ENCODE measurements around the gene PPARD. TPM values are rescaled to one million over a fixed set of nuclear protein-coding genes. Genes with fewer than 3 reads are reported as not detected.
"Not testable (repeated sequence)": the region's sequence is repeated elsewhere in the genome, so short reads cannot be mapped to it uniquely, and the experiment has no call there.

Gene PPARD
- total RNA-seq, 2 donors from 2014 or later: 38.1 to 41.8 TPM

- no peak for DNase-seq
- intact Hi-C loops (cut with DNase I): no loop called here
- Histone ChIP-seq H3K9ac (ENCODE audit: low read depth in 2 of 2, low read length in 2 of 2) (no peak overlapping the region), H3K4me1 (peaks cover 5% of the 10 kb centered on the region), H3K27me3 (no peaks in the 10 kb centered on the region), H3K4me3 (no peak overlapping the region), H3K9me3 (no peaks in the 10 kb centered on the region), H3K27ac (no peak overlapping the region), H3K36me3 (no peaks in the 10 kb centered on the region)
- no peak for TF ChIP-seq CTCF (IDR thresholded peaks at IDR 0.05)
Measured at GRCh38 chr6:35427851-35428321, 85.5 kb downstream of the PPARD start.

GRCh38 chr6:35428421-35429149, 86.2 kb downstream of the PPARD start:
- Histone ChIP-seq H3K27me3 (no peaks in the 10 kb centered on the region), H3K27ac (no peak overlapping the region), H3K9ac (ENCODE audit: low read depth in 2 of 2, low read length in 2 of 2) (no peak overlapping the region), H3K36me3 (no peaks in the 10 kb centered on the region), H3K9me3 (no peaks in the 10 kb centered on the region), H3K4me1 (peaks cover 5% of the 10 kb centered on the region), H3K4me3 (no peak overlapping the region)
- TF ChIP-seq CTCF (IDR thresholded peaks at IDR 0.05): no peak
- intact Hi-C loops (cut with DNase I): no loop called here
- no peak for DNase-seq

- intact Hi-C loops (cut with DNase I): no loop called here
- no peaks in the 10 kb centered on the region for H3K27me3 ChIP-seq
- no peak for DNase-seq
- TF ChIP-seq CTCF (IDR thresholded peaks at IDR 0.05): no peak
- peaks cover 5% of the 10 kb centered on the region for H3K4me1 ChIP-seq
- no peak overlapping the region for H3K9ac ChIP-seq (ENCODE audit: low read depth in 2 of 2, low read length in 2 of 2)
- H3K36me3 ChIP-seq: no peaks in the 10 kb centered on the region
- H3K4me3 ChIP-seq: no peak overlapping the region
- H3K9me3 ChIP-seq: no peaks in the 10 kb centered on the region
- no peak overlapping the region for H3K27ac ChIP-seq
Measured at GRCh38 chr6:35429463-35429862, 87.1 kb downstream of the PPARD start.

GRCh38 chr6:35432291-35432690, 89.9 kb downstream of the PPARD start:
- H3K9me3 ChIP-seq: no peaks in the 10 kb centered on the region
- H3K36me3 ChIP-seq: no peaks in the 10 kb centered on the region
- no peaks in the 10 kb centered on the region for H3K27me3 ChIP-seq
- H3K27ac ChIP-seq: peak overlapping the region; percentile 22
- no peak overlapping the region for H3K9ac ChIP-seq (ENCODE audit: low read depth in 2 of 2, low read length in 2 of 2)
- no peak for TF ChIP-seq CTCF (IDR thresholded peaks at IDR 0.05)
- peaks cover 5% of the 10 kb centered on the region for H3K4me1 ChIP-seq
- DNase-seq: peak; percentile 80
- intact Hi-C loops (cut with DNase I): no loop called here
- H3K4me3 ChIP-seq: no peak overlapping the region

GRCh38 chr6:35432702-35433101, 90.3 kb downstream of the PPARD start:
- H3K9ac ChIP-seq (ENCODE audit: low read depth in 2 of 2, low read length in 2 of 2); H3K36me3 ChIP-seq; H3K9me3 ChIP-seq; H3K4me1 ChIP-seq; H3K27me3 ChIP-seq; intact Hi-C loops (cut with DNase I); H3K4me3 ChIP-seq: not testable (repeated sequence)
- H3K27ac ChIP-seq: peak overlapping the region; percentile 22
- DNase-seq: peak; percentile 15

- TF ChIP-seq CTCF (IDR thresholded peaks at IDR 0.05): no peak
- DNase-seq: peak; percentile 92
- no peaks in the 10 kb centered on the region for H3K9me3 ChIP-seq
- peak overlapping the region in 1 of 2 donors; percentile 27 for H3K9ac ChIP-seq (ENCODE audit: low read depth in 2 of 2, low read length in 2 of 2)
- H3K27me3 ChIP-seq: no peaks in the 10 kb centered on the region
- H3K36me3 ChIP-seq: no peaks in the 10 kb centered on the region
- intact Hi-C loops (cut with DNase I): no loop called here
- H3K4me1 ChIP-seq: peaks cover 5% of the 10 kb centered on the region
- no peak overlapping the region for H3K27ac ChIP-seq
- H3K4me3 ChIP-seq: no peak overlapping the region
Measured at GRCh38 chr6:35435074-35435837, 92.9 kb downstream of the PPARD start.
